Gastrocnemius medialis (tissue), 4 donors: ENCODE measurements around the gene RNF224.

Experiments
- POLR2A ChIP-seq, 2 donors: fragments of 450-650 bp; IDR thresholded peaks; one replicate each; pipeline ENCODE4 v1.6.1; 2017; ENCODE audit warnings: antibody characterized with exemption in 2 of 2, mild to moderate bottlenecking in 2 of 2, moderate library complexity in 2 of 2
- TF ChIP-seq, protein P1 (sequence below), 5 experiments: fragments of 450-650 bp in 3 of 5; fragments of 200-600 bp in 2 of 5; sonication (generic) in 2 of 5; IDR thresholded peaks in 4 of 5; conservative IDR thresholded peaks in 1 of 5; 1 replicate in 4 of 5; 2 replicates in 1 of 5; pipeline ENCODE4 v1.5.1; 2016 to 2019; ENCODE audit warnings: antibody characterized with exemption in 5 of 5, mild to moderate bottlenecking in 3 of 5, moderate library complexity in 3 of 5

DNA sequence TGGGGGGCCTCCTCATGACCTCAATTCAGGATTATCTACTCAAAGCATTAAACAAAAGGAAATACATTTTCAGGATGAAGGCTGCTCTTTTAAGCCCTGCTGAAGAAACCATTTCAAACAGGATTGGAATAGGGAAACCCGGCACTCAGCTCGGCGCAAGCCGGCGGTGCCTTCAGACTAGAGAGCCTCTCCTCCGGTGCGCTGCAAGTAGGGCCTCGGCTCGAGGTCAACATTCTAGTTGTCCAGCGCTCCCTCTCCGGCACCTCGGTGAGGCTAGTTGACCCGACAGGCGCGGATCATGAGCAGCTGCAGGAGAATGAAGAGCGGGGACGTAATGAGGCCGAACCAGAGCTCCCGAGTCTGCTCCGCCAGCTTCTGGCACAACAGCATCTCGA lies 22.6 kb upstream of the RNF224 start:
- TF ChIP-seq, protein P1, sequence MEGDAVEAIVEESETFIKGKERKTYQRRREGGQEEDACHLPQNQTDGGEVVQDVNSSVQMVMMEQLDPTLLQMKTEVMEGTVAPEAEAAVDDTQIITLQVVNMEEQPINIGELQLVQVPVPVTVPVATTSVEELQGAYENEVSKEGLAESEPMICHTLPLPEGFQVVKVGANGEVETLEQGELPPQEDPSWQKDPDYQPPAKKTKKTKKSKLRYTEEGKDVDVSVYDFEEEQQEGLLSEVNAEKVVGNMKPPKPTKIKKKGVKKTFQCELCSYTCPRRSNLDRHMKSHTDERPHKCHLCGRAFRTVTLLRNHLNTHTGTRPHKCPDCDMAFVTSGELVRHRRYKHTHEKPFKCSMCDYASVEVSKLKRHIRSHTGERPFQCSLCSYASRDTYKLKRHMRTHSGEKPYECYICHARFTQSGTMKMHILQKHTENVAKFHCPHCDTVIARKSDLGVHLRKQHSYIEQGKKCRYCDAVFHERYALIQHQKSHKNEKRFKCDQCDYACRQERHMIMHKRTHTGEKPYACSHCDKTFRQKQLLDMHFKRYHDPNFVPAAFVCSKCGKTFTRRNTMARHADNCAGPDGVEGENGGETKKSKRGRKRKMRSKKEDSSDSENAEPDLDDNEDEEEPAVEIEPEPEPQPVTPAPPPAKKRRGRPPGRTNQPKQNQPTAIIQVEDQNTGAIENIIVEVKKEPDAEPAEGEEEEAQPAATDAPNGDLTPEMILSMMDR (IDR thresholded peaks at IDR 0.05 in 4 of 5, conservative IDR thresholded peaks at IDR 0.05 in 1 of 5), result no peak
- no peak for TF ChIP-seq POLR2A (IDR thresholded peaks at IDR 0.05)
